H1 (cell line): ENCODE results near the gene COL25A1. TPM values are rescaled to one million over a fixed set of nuclear protein-coding genes. Genes with fewer than 3 reads are reported as not detected.

Experiments
- CTCF ChIA-PET: fragments of 300-600 bp; sonication (Branson Sonifier 250); formaldehyde crosslinking; loops from one replicate; lab custom pipeline; 2021; ENCODE audit not compliant: partially characterized antibody; lab: Charles Lee
- POLR2A ChIA-PET: fragments of 300-600 bp; sonication (Branson Sonifier 250); formaldehyde crosslinking; loops from one replicate; lab custom pipeline; 2021; ENCODE audit warnings: inconsistent platforms; ENCODE audit not compliant: partially characterized antibody; lab: Charles Lee
- DNase-seq, 2 experiments: peaks; one replicate each; pipeline versions ENCODE4 v3.0.0 to v3.0.0-alpha.2; 2010 to 2022; ENCODE audit warnings: low spot score in 2 of 2, low read depth in 1 of 2, mixed read lengths in 1 of 2
- FAIRE-seq: peaks from 2 replicates; lab custom pipeline; 2011; peaks lifted over from hg19 to GRCh38; lab: Jason Lieb, UNC
- H2AFZ ChIP-seq: 2 replicates; pipeline ENCODE4 v1.8.1; 2012; ENCODE audit warnings: low read length, inconsistent platforms
- H2AK5ac ChIP-seq: 2 replicates; pipeline ENCODE4 v1.6.1; 2013; ENCODE audit warnings: low read depth, low read length
- H2BK120ac ChIP-seq: replicated peaks from 2 replicates; pipeline ENCODE3; 2013; ENCODE audit warnings: low read depth, low read length, inconsistent platforms
- H2BK12ac ChIP-seq: 2 replicates; pipeline ENCODE4 v1.6.1; 2013; ENCODE audit warnings: low read depth, low read length
- H2BK15ac ChIP-seq: 2 replicates; pipeline ENCODE4 v1.6.1; 2013; ENCODE audit warnings: low read length
- H2BK20ac ChIP-seq: 2 replicates; pipeline ENCODE4 v1.6.1; 2013; ENCODE audit warnings: low read length
- H2BK5ac ChIP-seq: 2 replicates; pipeline ENCODE4 v1.6.1; 2013; ENCODE audit warnings: low read depth, low read length
- H3K14ac ChIP-seq: 2 replicates; pipeline ENCODE4 v1.6.1; 2013; ENCODE audit warnings: inconsistent platforms; ENCODE audit not compliant: insufficient read length
- H3K18ac ChIP-seq: 2 replicates; pipeline ENCODE4 v1.6.1; 2013; ENCODE audit warnings: low read length; ENCODE audit errors: extremely low read depth
- H3K23ac ChIP-seq: 2 replicates; pipeline ENCODE4 v1.6.1; 2013; ENCODE audit warnings: inconsistent platforms; ENCODE audit not compliant: insufficient read length
- H3K23me2 ChIP-seq: 2 replicates; pipeline ENCODE4 v1.6.1; 2013; ENCODE audit warnings: low read depth, low read length
- H3K27ac ChIP-seq: 2 replicates; pipeline ENCODE4 v1.6.1; 2011; ENCODE audit warnings: low read depth, low read length, inconsistent platforms
- H3K27me3 ChIP-seq, 4 experiments: replicated peaks in 1 of 4; 1 replicate in 1 of 4; 2 replicates in 3 of 4; pipeline versions ENCODE4 v1.6.1 to v1.8.1; 2011 to 2013; ENCODE audit warnings: low read length in 3 of 4, mild to moderate bottlenecking in 3 of 4, inconsistent platforms in 2 of 4, mixed read lengths in 2 of 4, moderate library complexity in 1 of 4; ENCODE audit not compliant: control insufficient read depth in 3 of 4, insufficient read depth in 3 of 4; ENCODE audit errors: extremely low read depth in 1 of 4
- H3K36me3 ChIP-seq, 4 experiments: 2 replicates each; pipeline versions ENCODE4 v1.6.1 to v1.8.1; 2011 to 2013; ENCODE audit warnings: mild to moderate bottlenecking in 4 of 4, low read length in 3 of 4, moderate library complexity in 2 of 4, control low read depth in 1 of 4, inconsistent platforms in 1 of 4; ENCODE audit not compliant: insufficient read depth in 4 of 4, control insufficient read depth in 2 of 4
- H3K4ac ChIP-seq: replicated peaks from 2 replicates; pipeline ENCODE3; 2013; ENCODE audit warnings: low read length, low read depth, mixed read lengths, inconsistent platforms; ENCODE audit not compliant: insufficient read length
- H3K4me1 ChIP-seq, 4 experiments: replicated peaks in 1 of 4; 1 replicate in 1 of 4; 2 replicates in 3 of 4; pipeline versions ENCODE4 v1.6.1 to v1.8.1; 2011 to 2013; ENCODE audit warnings: low read length in 3 of 4, inconsistent platforms in 2 of 4, mixed read lengths in 1 of 4; ENCODE audit not compliant: insufficient read depth in 4 of 4, control insufficient read depth in 3 of 4
- H3K4me2 ChIP-seq, 2 experiments: 2 replicates each; pipeline versions ENCODE4 v1.6.1 to v1.8.1; 2011 to 2013; ENCODE audit warnings: low read depth in 2 of 2, low read length in 2 of 2, control low read depth in 1 of 2, inconsistent platforms in 1 of 2, mild to moderate bottlenecking in 1 of 2; ENCODE audit not compliant: insufficient read depth in 1 of 2
- H3K4me3 ChIP-seq, 4 experiments: fragments of 200-600, 300-600 bp in 1 of 4; sonication (generic), shearing (Covaris generic), sonication (Bioruptor Twin) in 1 of 4; 2 replicates each; pipeline versions ENCODE4 v1.5.1 to v1.8.1; 2011 to 2016; ENCODE audit warnings: low read length in 4 of 4, low read depth in 3 of 4, control low read depth in 2 of 4, inconsistent platforms in 2 of 4, mild to moderate bottlenecking in 2 of 4, mixed read lengths in 1 of 4, moderate library complexity in 1 of 4; ENCODE audit not compliant: insufficient read depth in 2 of 4; ENCODE audit errors: extremely low read depth in 1 of 4
- H3K56ac ChIP-seq: replicated peaks from 2 replicates; pipeline ENCODE3; 2013; ENCODE audit warnings: low read depth, mild to moderate bottlenecking, mixed read lengths, low read length, inconsistent platforms; ENCODE audit not compliant: insufficient read length
- H3K79me1 ChIP-seq: 2 replicates; pipeline ENCODE4 v1.6.1; 2013; ENCODE audit warnings: low read depth, low read length, control low read depth
- H3K79me2 ChIP-seq, 2 experiments: 2 replicates each; pipeline versions ENCODE4 v1.6.1 to v1.8.1; 2012 to 2013; ENCODE audit warnings: low read length in 2 of 2, mild to moderate bottlenecking in 2 of 2, inconsistent platforms in 1 of 2; ENCODE audit not compliant: insufficient read depth in 2 of 2, control insufficient read depth in 1 of 2
- H3K9ac ChIP-seq, 4 experiments: replicated peaks in 1 of 4; 1 replicate in 1 of 4; 2 replicates in 3 of 4; pipeline versions ENCODE4 v1.6.1 to v1.8.1; 2011 to 2013; ENCODE audit warnings: low read depth in 3 of 4, low read length in 3 of 4, control low read depth in 2 of 4, mild to moderate bottlenecking in 2 of 4, moderate library complexity in 2 of 4, inconsistent platforms in 1 of 4; ENCODE audit errors: extremely low read depth in 1 of 4
- H3K9me3 ChIP-seq, 2 experiments: 2 replicates each; pipeline versions ENCODE4 v1.6.1 to v1.8.1; 2012 to 2013; ENCODE audit warnings: mild to moderate bottlenecking in 2 of 2, moderate library complexity in 2 of 2, control low read depth in 1 of 2, inconsistent platforms in 1 of 2, low read depth in 1 of 2, low read length in 1 of 2, mixed read lengths in 1 of 2; ENCODE audit not compliant: insufficient read depth in 2 of 2
- H4K20me1 ChIP-seq, 2 experiments: replicated peaks in 1 of 2; 2 replicates each; pipeline versions ENCODE3 to v1.8.1; 2011 to 2013; ENCODE audit warnings: inconsistent platforms in 2 of 2, low read length in 2 of 2, mild to moderate bottlenecking in 1 of 2; ENCODE audit not compliant: insufficient read depth in 2 of 2, control insufficient read depth in 1 of 2
- H4K5ac ChIP-seq: 2 replicates; pipeline ENCODE4 v1.6.1; 2013; ENCODE audit warnings: low read length, low read depth, mixed read lengths, inconsistent platforms; ENCODE audit not compliant: insufficient read length
- H4K8ac ChIP-seq: 2 replicates; pipeline ENCODE4 v1.8.0; 2013; ENCODE audit warnings: mild to moderate bottlenecking, moderate library complexity, low read length, inconsistent platforms; ENCODE audit not compliant: insufficient read depth; ENCODE audit errors: extremely low read depth
- H4K91ac ChIP-seq: replicated peaks from 2 replicates; pipeline ENCODE3; 2013; ENCODE audit warnings: low read length, mixed read lengths, inconsistent platforms; ENCODE audit not compliant: insufficient read length
- CHD1 ChIP-seq: IDR thresholded peaks from 2 replicates; pipeline ENCODE4 v1.6.1; 2012; ENCODE audit warnings: low read depth, low read length, improper control_type of control experiment
- CREB1 ChIP-seq: IDR thresholded peaks from 2 replicates; pipeline ENCODE4 v1.6.1; 2012; ENCODE audit warnings: inconsistent platforms
- EZH2 ChIP-seq: fragments of 200-600 bp; sonication (generic); IDR thresholded peaks from 2 replicates; pipeline ENCODE4 v1.7.1; 2012; ENCODE audit warnings: low read depth, mild to moderate bottlenecking, moderate library complexity, low read length, inconsistent platforms; ENCODE audit not compliant: severe bottlenecking
- GABPA ChIP-seq: IDR thresholded peaks from 2 replicates; pipeline ENCODE4 v1.6.1; 2011; ENCODE audit warnings: mild to moderate bottlenecking, low read length, moderate library complexity, borderline replicate concordance; ENCODE audit not compliant: insufficient read depth
- GTF2F1 ChIP-seq: IDR thresholded peaks from 2 replicates; pipeline ENCODE4 v1.6.1; 2012; ENCODE audit warnings: low read depth, low read length, improper control_type of control experiment, borderline replicate concordance
- JUND ChIP-seq: IDR thresholded peaks from 2 replicates; pipeline ENCODE4 v1.6.1; 2011; ENCODE audit warnings: mild to moderate bottlenecking, improper control_type of control experiment, low read length
- KDM1A ChIP-seq: fragments of 200-600, 300-600 bp; sonication (generic); IDR thresholded peaks from 2 replicates; pipeline ENCODE4 v1.7.1; 2016; ENCODE audit warnings: mild to moderate bottlenecking, low read length, borderline replicate concordance
- PHF8 ChIP-seq: fragments of 200-600 bp; sonication (generic); conservative IDR thresholded peaks from 2 replicates; pipeline ENCODE4 v1.7.1; 2012; ENCODE audit warnings: low read depth, mild to moderate bottlenecking, inconsistent platforms, low read length, moderate library complexity
- RFX5 ChIP-seq: IDR thresholded peaks from 2 replicates; pipeline ENCODE4 v1.6.1; 2011; ENCODE audit warnings: low read depth, low read length, improper control_type of control experiment, borderline replicate concordance
- TBP ChIP-seq: IDR thresholded peaks from 2 replicates; pipeline ENCODE4 v1.6.1; 2011; ENCODE audit warnings: low read depth, low read length, improper control_type of control experiment
- WGBS, 2 experiments: shearing (Covaris generic) in 1 of 2; methylation state at CpG; one replicate each; pipeline versions ENCODE4 v1.1.6 to v1.1.7; 2013 to 2015; ENCODE audit warnings: low lambda C conversion rate in 2 of 2, mixed read lengths in 2 of 2, inconsistent platforms in 1 of 2, low coverage in 1 of 2, missing lambda C conversion rate in 1 of 2; ENCODE audit not compliant: insufficient replicate concordance in 2 of 2, insufficient coverage in 1 of 2, insufficient read length in 1 of 2; ENCODE audit errors: extremely low coverage in 1 of 2, missing lambda C conversion rate in 1 of 2; 5-methylcytosine and 5-hydroxymethylcytosine counted together
- polyA plus RNA-seq, 7 experiments: library from polyadenylated mRNA; depleted of rRNA in 3 of 7; stranded (reverse) in 5 of 7; unstranded in 2 of 7; fragments of >200 nt in 5 of 7; fragments of 200-250 nt in 2 of 7; gene quantifications; 1 replicate in 5 of 7; 2 replicates in 1 of 7; 4 replicates in 1 of 7; pipeline versions ENCODE4 v1.2.1 to v1.2.3, GENCODE V29; 2011 to 2013; ENCODE audit warnings: missing spikeins in 2 of 7, mixed read lengths in 2 of 7
- total RNA-seq: library from RNA; stranded (reverse); fragmentation: NEBNext Ultra II Directional; extraction: Animal tissue kit (Norgen Biotek cat#: 25700); gene quantifications from 2 replicates; pipeline ENCODE4 v1.2.1, GENCODE V29; 2021
- TF ChIP-seq, protein P1 (sequence below): IDR thresholded peaks from 2 replicates; pipeline ENCODE4 v1.6.1; 2011; ENCODE audit warnings: low read length, improper control_type of control experiment
- TF ChIP-seq, protein P2 (sequence below): IDR thresholded peaks from 2 replicates; pipeline ENCODE4 v1.6.1; 2012; ENCODE audit warnings: low read length, inconsistent platforms

The COL25A1 gene
- total and polyA plus RNA-seq, 2 of the 8 experiments (the other 6 are each of a cell fraction or from before 2014, with no cell fraction given): 1.1 to 8.3 TPM

- Histone ChIP-seq H2BK20ac (no peak overlapping the region), H3K4me2 (no peak overlapping the region), H4K20me1 (no peaks in the 10 kb centered on the region), H2BK12ac (no peak overlapping the region), H3K14ac (no peak overlapping the region), H3K23ac (no peak overlapping the region), H3K9ac (no peak overlapping the region), H3K4ac (no peak overlapping the region), H4K8ac (no peak overlapping the region), H3K9me3 (no peaks in the 10 kb centered on the region), H2AFZ (no peak overlapping the region), H3K18ac (no peak overlapping the region), H3K4me3 (no peak overlapping the region), H3K27me3 (no peaks in the 10 kb centered on the region), H4K5ac (no peak overlapping the region), H3K23me2 (no peaks in the 10 kb centered on the region), H2BK15ac (no peak overlapping the region), H2BK120ac (no peak overlapping the region), H3K4me1 (peaks cover 0 to 5% (median 1%) of the 10 kb centered on the region in 4 experiments; a peak in 3 of 7 replicates), H3K27ac (no peak overlapping the region), H3K79me1 (no peaks in the 10 kb centered on the region), H3K56ac (no peak overlapping the region), H2AK5ac (no peak overlapping the region), H2BK5ac (no peak overlapping the region), H3K36me3 (no peaks in the 10 kb centered on the region), H4K91ac (no peak overlapping the region), H3K79me2 (no peaks in the 10 kb centered on the region)
- POLR2A ChIA-PET: no interaction called here
- WGBS, 2 experiments: 87% methylated on average over 3 of the region's 3 CpGs; no CpG with 5 or more reads in 1 of the 2 experiments
- FAIRE-seq: no peak
- CTCF ChIA-PET: no interaction called here
- no peak for DNase-seq
- TF ChIP-seq CREB1 (no peak), GABPA (no peak), EZH2 (no peak), KDM1A (no peak), GTF2F1 (no peak), CHD1 (no peak), TBP (no peak), RFX5 (no peak), PHF8 (no peak), JUND (no peak)
- TF ChIP-seq, protein P1, sequence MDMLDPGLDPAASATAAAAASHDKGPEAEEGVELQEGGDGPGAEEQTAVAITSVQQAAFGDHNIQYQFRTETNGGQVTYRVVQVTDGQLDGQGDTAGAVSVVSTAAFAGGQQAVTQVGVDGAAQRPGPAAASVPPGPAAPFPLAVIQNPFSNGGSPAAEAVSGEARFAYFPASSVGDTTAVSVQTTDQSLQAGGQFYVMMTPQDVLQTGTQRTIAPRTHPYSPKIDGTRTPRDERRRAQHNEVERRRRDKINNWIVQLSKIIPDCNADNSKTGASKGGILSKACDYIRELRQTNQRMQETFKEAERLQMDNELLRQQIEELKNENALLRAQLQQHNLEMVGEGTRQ: no peak
- TF ChIP-seq, protein P2, sequence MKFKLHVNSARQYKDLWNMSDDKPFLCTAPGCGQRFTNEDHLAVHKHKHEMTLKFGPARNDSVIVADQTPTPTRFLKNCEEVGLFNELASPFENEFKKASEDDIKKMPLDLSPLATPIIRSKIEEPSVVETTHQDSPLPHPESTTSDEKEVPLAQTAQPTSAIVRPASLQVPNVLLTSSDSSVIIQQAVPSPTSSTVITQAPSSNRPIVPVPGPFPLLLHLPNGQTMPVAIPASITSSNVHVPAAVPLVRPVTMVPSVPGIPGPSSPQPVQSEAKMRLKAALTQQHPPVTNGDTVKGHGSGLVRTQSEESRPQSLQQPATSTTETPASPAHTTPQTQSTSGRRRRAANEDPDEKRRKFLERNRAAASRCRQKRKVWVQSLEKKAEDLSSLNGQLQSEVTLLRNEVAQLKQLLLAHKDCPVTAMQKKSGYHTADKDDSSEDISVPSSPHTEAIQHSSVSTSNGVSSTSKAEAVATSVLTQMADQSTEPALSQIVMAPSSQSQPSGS: no peak
Observed at GRCh38 chr4:108943371-108943770, 359.1 kb downstream of the COL25A1 start.
